DMS 273 treated with DMSO at 0.1 percent for 48 hours (cell line): ENCODE results near the gene BRIP1.
A peak's percentile ranks its signal among the peaks of the same experiment; 100 is the strongest.
"Not testable (repeated sequence)": the region's sequence is repeated elsewhere in the genome, so short reads cannot be mapped to it uniquely, and the experiment has no call there.

ENCODE experiments used
- DNase-seq: peaks from one replicate; lab custom pipeline; 2025; lab: John Stamatoyannopoulos, UW

The BRIP1 gene

GRCh38 chr17:61862975-61863800 is at the start of gene BRIP1:
Gene BRIP1 (minus strand): TSS chr17:61863528. CDS start chr17:61861539, 1,989 bp downstream.
- peak; percentile 91 for DNase-seq

GRCh38 chr17:61908292-61909037 is 45.1 kb upstream of the BRIP1 start:
- no peak for DNase-seq

- DNase-seq, result no peak
These were observed 44.0 kb upstream of the BRIP1 start for GRCh38 chr17:61907361-61907760.

GRCh38 chr17:61904094-61904710 is 40.9 kb upstream of the BRIP1 start:
- DNase-seq, result no peak

GRCh38 chr17:61903251-61903650 is 39.9 kb upstream of the BRIP1 start:
- no peak for DNase-seq

- DNase-seq, result no peak
These were observed 34.3 kb upstream of the BRIP1 start for GRCh38 chr17:61897548-61898180.

GRCh38 chr17:61895391-61895790 is 32.1 kb upstream of the BRIP1 start:
- no peak for DNase-seq

GRCh38 chr17:61894310-61894709 is 31.0 kb upstream of the BRIP1 start:
- DNase-seq, result not testable (repeated sequence)

- not testable (repeated sequence) for DNase-seq
These were observed 24.4 kb upstream of the BRIP1 start for GRCh38 chr17:61887733-61888132.

- not testable (repeated sequence) for DNase-seq
These were observed 22.5 kb upstream of the BRIP1 start for GRCh38 chr17:61885865-61886264.

GRCh38 chr17:61884864-61885263 is 21.5 kb upstream of the BRIP1 start:
- DNase-seq, result no peak

GRCh38 chr17:61880589-61881102 is 17.3 kb upstream of the BRIP1 start:
- no peak for DNase-seq

GRCh38 chr17:61878984-61879612 is 15.8 kb upstream of the BRIP1 start:
- DNase-seq, result no peak

GRCh38 chr17:61878520-61878919 is 15.2 kb upstream of the BRIP1 start:
- DNase-seq, result no peak

- DNase-seq, result no peak
These were observed 14.5 kb upstream of the BRIP1 start for GRCh38 chr17:61877837-61878236.

- DNase-seq, result no peak
These were observed 12.5 kb upstream of the BRIP1 start for GRCh38 chr17:61875804-61876203.

GRCh38 chr17:61875285-61875684 is 12.0 kb upstream of the BRIP1 start:
- no peak for DNase-seq

- DNase-seq, result no peak
These were observed 10.7 kb upstream of the BRIP1 start for GRCh38 chr17:61874075-61874474.

GRCh38 chr17:61872099-61872498 is 8.8 kb upstream of the BRIP1 start:
- DNase-seq, result no peak

GRCh38 chr17:61869138-61869537 is 5.8 kb upstream of the BRIP1 start:
- DNase-seq, result no peak

GRCh38 chr17:61868074-61868473 is 4.7 kb upstream of the BRIP1 start:
- DNase-seq, result no peak

- no peak for DNase-seq
These were observed 3.7 kb upstream of the BRIP1 start for GRCh38 chr17:61867033-61867432.
